ENCODE measurements around the gene RCOR1.

The RCOR1 gene

GRCh38 chr14:102661614-102662013, 69.2 kb downstream of the RCOR1 start:
- Histone ChIP-seq H3K27me3 (no peaks in the 10 kb centered on the region), H3K4me1 (peaks cover 27% of the 10 kb centered on the region), H3K4me3 (ENCODE audit: low read depth, low read length) (no peak overlapping the region), H3K9me3 (no peaks in the 10 kb centered on the region; the same call in 1 of the 2 replicates), H3K36me3 (no peaks in the 10 kb centered on the region)
- TF ChIP-seq, protein P1, sequence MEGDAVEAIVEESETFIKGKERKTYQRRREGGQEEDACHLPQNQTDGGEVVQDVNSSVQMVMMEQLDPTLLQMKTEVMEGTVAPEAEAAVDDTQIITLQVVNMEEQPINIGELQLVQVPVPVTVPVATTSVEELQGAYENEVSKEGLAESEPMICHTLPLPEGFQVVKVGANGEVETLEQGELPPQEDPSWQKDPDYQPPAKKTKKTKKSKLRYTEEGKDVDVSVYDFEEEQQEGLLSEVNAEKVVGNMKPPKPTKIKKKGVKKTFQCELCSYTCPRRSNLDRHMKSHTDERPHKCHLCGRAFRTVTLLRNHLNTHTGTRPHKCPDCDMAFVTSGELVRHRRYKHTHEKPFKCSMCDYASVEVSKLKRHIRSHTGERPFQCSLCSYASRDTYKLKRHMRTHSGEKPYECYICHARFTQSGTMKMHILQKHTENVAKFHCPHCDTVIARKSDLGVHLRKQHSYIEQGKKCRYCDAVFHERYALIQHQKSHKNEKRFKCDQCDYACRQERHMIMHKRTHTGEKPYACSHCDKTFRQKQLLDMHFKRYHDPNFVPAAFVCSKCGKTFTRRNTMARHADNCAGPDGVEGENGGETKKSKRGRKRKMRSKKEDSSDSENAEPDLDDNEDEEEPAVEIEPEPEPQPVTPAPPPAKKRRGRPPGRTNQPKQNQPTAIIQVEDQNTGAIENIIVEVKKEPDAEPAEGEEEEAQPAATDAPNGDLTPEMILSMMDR (IDR thresholded peaks at IDR 0.05; ENCODE audit: low read depth, low read length) = no peak
- no peak for DNase-seq

DNA sequence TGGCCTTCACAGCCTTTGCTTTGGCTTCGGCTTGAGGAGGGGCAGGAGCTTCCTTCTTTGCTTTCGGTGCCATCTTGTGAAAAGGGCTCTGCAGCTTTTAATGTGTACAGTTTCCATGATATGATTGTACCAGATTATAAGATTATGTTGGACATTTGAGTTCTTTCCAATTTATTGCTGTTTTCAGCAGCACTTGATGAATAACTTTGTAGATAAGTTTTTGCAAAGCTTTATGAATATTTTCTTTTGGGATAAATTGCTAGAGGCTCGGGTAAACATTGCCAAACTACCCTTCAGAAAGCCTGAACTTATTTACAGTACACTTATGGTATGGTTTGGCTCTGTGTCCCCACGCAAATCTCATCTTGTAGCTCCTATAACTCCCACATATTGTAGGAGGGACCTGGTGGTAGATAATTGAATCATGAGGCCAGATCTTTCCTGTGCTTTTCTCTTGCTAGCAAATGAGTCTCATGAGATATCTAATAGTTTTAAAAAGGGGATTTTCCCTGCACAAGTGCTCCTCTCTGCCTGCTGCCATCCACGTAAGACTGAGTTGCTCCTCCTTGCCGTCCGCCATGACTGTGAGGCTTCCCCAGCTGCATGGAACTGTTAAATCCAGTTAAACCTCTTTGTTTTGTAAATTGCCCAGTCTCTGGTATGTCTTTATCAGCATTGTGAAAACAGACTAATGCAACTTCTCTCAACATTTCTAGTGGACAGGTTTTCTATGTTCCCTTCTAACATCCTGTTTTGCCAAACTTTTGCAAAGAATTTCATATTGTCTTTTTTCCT, 70.4 kb downstream of the RCOR1 start:
- H3K36me3 ChIP-seq = no peaks in the 10 kb centered on the region
- H3K4me3 ChIP-seq (ENCODE audit: low read depth, low read length) = peak overlapping the region; percentile 39
- H3K4me1 ChIP-seq = peaks cover 27% of the 10 kb centered on the region
- TF ChIP-seq, protein P1 (IDR thresholded peaks at IDR 0.05; ENCODE audit: low read depth, low read length) = no peak
- no peaks in the 10 kb centered on the region for H3K27me3 ChIP-seq
- DNase-seq = peak; percentile 58
- no peaks in the 10 kb centered on the region; the same call in 1 of the 2 replicates for H3K9me3 ChIP-seq

GRCh38 chr14:102663440-102663839, 71.0 kb downstream of the RCOR1 start:
- TF ChIP-seq, protein P1 (IDR thresholded peaks at IDR 0.05; ENCODE audit: low read depth, low read length) = no peak
- Histone ChIP-seq H3K4me3 (ENCODE audit: low read depth, low read length) (peak overlapping the region; percentile 39), H3K27me3 (no peaks in the 10 kb centered on the region), H3K36me3 (no peaks in the 10 kb centered on the region), H3K4me1 (peaks cover 27% of the 10 kb centered on the region), H3K9me3 (no peaks in the 10 kb centered on the region; the same call in 1 of the 2 replicates)
- no peak for DNase-seq

DNA sequence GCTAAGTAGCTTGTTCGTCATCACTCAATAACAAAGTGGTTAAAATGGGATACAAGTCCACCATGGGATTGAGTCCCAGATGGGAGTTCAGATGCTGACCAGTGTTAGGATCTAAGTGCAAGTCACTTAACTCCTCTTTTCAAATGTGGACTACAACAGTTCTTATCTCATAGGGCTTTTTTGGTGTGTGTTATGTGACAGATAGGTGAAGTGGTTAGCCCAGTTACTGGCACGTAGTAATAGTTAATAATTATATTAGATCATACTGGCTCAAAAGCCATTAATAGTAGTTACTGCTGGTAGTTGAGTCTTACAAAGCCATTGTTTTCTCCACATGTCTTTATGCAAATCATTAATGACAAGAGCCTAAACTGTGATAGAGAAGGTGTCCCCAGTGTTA, 73.2 kb downstream of the RCOR1 start:
- no peak for DNase-seq
- Histone ChIP-seq H3K9me3 (no peaks in the 10 kb centered on the region), H3K4me3 (ENCODE audit: low read depth, low read length) (no peak overlapping the region), H3K36me3 (no peaks in the 10 kb centered on the region), H3K27me3 (no peaks in the 10 kb centered on the region), H3K4me1 (peaks cover 29% of the 10 kb centered on the region)
- TF ChIP-seq, protein P1 (IDR thresholded peaks at IDR 0.05; ENCODE audit: low read depth, low read length) = no peak

- H3K9me3 ChIP-seq = no peaks in the 10 kb centered on the region
- peaks cover 28% of the 10 kb centered on the region for H3K4me1 ChIP-seq
- H3K36me3 ChIP-seq = no peaks in the 10 kb centered on the region
- TF ChIP-seq, protein P1 (IDR thresholded peaks at IDR 0.05; ENCODE audit: low read depth, low read length) = no peak
- no peak overlapping the region for H3K4me3 ChIP-seq (ENCODE audit: low read depth, low read length)
- H3K27me3 ChIP-seq = no peaks in the 10 kb centered on the region
- DNase-seq = no peak
Observed at GRCh38 chr14:102666635-102667034, 74.2 kb downstream of the RCOR1 start.

GRCh38 chr14:102667703-102668102, 75.3 kb downstream of the RCOR1 start:
- H3K4me1 ChIP-seq = peaks cover 18% of the 10 kb centered on the region

More at GRCh38 chr14:102667703-102668102, 75.3 kb downstream of the RCOR1 start:
- H3K9me3 ChIP-seq = no peaks in the 10 kb centered on the region
- H3K4me3 ChIP-seq (ENCODE audit: low read depth, low read length) = no peak overlapping the region
- no peaks in the 10 kb centered on the region for H3K27me3 ChIP-seq
- TF ChIP-seq, protein P1 (IDR thresholded peaks at IDR 0.05; ENCODE audit: low read depth, low read length) = no peak
- DNase-seq = no peak
- H3K36me3 ChIP-seq = no peaks in the 10 kb centered on the region

Measured in BE2C (cell line).